Tibial nerve (tissue), 3 donors: Measurements from ENCODE around the gene ADK.

ENCODE experiments used
- POLR2A ChIP-seq, 2 donors: fragments of 450-650 bp; IDR thresholded peaks; one replicate each; pipeline ENCODE4 v1.6.1; 2017; ENCODE audit warnings: antibody characterized with exemption in 2 of 2, mild to moderate bottlenecking in 2 of 2, moderate library complexity in 2 of 2
- TF ChIP-seq, protein P1 (sequence below), 5 experiments: fragments of 200-600 bp in 3 of 5; fragments of 450-650 bp in 2 of 5; sonication (generic) in 3 of 5; IDR thresholded peaks; one replicate each; pipeline ENCODE4 v1.5.1; 2016 to 2019; ENCODE audit warnings: antibody characterized with exemption in 5 of 5, mild to moderate bottlenecking in 3 of 5, moderate library complexity in 2 of 5

DNA sequence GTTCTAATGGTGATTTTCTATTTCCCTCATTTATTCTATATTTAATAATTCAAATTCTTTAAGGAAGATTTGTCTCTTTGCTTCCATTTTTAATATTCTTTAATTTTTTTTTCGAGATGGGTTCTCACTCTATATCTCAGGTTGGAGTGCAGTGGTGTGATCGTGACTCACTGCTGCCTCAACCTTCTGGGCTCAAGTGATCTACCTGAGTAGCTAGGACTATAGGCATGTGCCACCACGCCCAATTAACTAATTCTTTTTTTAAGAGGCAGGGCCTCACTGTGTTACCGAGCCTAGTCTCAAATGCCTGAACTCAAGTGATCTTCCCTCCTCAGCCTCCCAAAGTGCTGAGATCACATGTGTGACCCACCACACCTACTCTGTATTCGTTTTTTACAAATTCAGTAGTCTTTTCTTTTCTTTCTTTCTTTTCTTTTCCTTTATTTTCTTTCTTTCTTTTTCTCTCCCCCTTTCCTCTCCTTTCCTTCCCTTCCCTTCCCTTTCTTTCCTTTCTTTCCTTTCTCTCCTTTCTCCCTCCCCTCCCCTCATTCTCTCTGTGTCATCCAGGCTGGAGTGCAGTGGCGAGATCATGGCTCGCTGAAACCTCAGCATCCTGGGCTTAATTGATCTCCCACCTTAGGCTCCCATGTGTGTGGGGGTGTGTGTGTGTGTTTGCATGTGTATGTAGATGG, 323.1 kb downstream of the ADK start:
- TF ChIP-seq, protein P1, sequence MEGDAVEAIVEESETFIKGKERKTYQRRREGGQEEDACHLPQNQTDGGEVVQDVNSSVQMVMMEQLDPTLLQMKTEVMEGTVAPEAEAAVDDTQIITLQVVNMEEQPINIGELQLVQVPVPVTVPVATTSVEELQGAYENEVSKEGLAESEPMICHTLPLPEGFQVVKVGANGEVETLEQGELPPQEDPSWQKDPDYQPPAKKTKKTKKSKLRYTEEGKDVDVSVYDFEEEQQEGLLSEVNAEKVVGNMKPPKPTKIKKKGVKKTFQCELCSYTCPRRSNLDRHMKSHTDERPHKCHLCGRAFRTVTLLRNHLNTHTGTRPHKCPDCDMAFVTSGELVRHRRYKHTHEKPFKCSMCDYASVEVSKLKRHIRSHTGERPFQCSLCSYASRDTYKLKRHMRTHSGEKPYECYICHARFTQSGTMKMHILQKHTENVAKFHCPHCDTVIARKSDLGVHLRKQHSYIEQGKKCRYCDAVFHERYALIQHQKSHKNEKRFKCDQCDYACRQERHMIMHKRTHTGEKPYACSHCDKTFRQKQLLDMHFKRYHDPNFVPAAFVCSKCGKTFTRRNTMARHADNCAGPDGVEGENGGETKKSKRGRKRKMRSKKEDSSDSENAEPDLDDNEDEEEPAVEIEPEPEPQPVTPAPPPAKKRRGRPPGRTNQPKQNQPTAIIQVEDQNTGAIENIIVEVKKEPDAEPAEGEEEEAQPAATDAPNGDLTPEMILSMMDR (IDR thresholded peaks at IDR 0.05) = no peak
- no peak for TF ChIP-seq POLR2A (IDR thresholded peaks at IDR 0.05)
